Suppressor macrophage treated with lipopolysaccharide for 1 hour (primary cell): ENCODE data around the gene UBE2S.
"Not testable (repeated sequence)": the region's sequence is repeated elsewhere in the genome, so short reads cannot be mapped to it uniquely, and the experiment has no call there.

Experiments
- DNase-seq, 3 donors: peaks; one replicate each; pipeline ENCODE4 v3.0.0-alpha.2; 2020 to 2022

Gene UBE2S

DNA sequence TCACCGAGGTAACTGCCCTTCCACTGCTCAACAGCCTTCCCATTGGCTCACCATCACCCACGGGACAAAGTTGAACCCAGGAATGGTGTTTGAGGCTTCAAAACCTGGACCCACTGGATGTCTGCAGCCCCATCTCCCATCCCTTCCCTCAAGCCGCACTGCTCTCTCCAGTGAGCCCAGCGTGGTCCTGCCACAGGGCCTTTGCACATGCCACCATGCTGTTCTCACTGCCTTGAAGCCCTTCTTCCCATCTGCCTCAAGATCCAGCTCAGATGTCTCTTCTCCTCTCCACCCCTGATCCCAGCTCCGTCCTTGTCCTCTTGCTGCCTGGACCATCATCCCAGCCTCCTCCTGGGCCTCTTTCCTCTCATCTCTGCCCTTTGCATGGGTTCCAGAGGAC, 31.5 kb upstream of the UBE2S start:
- DNase-seq, result no peak

DNA sequence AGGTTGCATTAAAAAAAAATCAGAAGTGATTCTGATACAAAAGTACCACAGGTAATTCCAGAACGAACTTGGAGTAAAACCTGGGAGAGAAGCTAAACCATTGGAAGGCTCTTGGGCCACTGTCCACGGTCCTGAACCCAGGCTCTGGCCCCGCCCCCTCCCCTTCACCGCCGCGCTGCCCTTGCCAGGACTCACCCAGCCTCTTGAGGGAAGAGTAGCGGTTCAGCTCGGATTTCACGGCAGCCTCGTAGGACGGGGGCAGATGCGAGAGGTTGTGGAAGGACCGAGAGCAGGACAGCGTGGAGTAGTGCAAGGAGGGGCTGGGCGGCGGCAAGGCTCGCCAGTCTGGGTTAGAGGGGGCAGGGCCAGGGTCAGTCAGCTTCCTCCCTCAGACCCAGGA, 29.8 kb upstream of the UBE2S start:
- peak; percentile 54 to 81 (median 67) for DNase-seq

DNA sequence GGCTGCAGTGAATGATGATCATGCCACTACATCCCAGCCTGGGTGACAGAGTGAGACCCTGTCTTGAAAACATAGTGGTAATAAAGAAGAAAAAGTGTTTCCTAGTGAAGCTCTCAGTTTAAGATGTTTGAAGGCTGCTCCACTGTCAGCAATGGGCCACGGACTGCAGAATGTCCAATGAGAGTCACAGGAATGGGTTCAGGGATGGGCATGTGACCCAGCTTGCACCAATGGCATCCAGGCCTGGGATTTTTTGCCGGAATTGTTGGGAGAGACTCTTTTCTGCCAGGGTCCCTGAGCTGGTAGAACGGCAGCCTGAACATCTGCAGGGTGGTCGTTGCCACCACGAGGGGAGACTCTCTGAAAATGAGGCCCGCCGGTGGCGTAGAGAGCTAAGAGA, 29.3 kb upstream of the UBE2S start:
- no peak for DNase-seq

- DNase-seq, result no peak
Observed at GRCh38 chr19:55435020-55435419, 27.4 kb upstream of the UBE2S start.

DNA sequence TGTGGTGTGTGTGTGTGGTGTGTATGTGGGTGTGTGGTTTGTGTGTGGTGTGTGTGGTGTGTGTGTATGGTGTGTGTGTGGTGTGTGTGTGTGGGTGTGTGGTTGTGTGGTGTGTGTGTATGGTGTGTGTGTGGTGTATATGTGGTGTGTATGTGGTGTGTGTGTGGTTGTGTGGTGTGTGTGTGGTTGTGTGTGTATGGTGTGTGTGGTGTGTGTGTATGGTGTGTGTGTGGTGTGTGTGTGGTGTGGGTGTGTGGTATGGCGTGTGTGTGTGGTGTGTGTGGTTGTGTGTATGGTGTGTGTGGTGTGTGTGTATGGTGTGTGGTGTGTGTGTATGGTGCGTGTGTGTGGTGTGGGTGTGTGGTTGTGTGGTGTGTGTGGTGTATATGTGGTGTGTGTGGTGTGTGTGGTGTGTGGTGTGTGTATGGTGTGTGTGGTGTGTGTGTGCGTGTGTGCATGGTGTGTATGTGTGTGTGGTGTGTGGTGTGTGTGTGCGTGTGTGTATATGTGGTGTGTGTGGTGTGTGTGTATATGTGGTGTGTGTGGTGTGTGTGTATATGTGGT, 26.9 kb upstream of the UBE2S start:
- DNase-seq, result no peak

GRCh38 chr19:55433292-55433691, 25.7 kb upstream of the UBE2S start:
- DNase-seq, result no peak

DNA sequence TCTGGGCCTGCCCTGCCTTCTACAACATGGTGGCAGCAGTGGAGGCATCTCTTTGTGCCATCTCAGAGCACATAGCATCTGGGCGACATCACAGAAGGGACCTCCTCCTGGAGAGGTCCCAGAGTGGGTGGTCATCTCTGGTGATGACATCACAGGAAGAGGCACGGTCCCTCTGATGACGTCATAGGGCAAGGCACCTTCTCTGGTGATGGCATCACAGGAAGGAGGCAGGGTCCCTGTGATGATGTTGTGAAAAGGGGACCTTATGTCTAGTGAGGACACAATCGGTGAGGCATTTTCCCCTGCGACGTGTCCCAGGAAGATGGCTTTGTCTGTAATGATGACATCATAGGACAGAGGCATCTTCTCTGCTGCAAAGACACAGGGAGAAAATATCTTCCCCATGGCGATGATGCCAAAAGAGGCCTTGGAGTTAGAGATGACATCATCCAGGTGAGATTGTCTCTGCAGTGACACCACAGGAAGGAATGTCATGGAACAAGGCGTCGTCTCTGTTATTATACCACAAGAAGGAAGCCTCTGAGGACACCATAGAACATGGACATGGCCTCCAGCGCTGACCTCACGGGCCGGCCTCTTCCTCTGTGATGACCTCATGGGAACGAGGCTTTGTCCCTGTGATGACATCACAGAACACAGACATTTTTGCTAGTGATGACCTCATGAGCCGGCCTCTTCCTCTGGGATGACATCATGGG, 24.8 kb upstream of the UBE2S start:
- DNase-seq, result peak in 2 of 3 donors; percentile 29 to 36

- peak; percentile 16 to 57 (median 29) for DNase-seq
Observed at GRCh38 chr19:55431183-55431582, 23.6 kb upstream of the UBE2S start.

GRCh38 chr19:55426042-55426441, 18.5 kb upstream of the UBE2S start:
- no peak for DNase-seq

- DNase-seq, result no peak
Observed at GRCh38 chr19:55424518-55424917, 16.9 kb upstream of the UBE2S start.

DNA sequence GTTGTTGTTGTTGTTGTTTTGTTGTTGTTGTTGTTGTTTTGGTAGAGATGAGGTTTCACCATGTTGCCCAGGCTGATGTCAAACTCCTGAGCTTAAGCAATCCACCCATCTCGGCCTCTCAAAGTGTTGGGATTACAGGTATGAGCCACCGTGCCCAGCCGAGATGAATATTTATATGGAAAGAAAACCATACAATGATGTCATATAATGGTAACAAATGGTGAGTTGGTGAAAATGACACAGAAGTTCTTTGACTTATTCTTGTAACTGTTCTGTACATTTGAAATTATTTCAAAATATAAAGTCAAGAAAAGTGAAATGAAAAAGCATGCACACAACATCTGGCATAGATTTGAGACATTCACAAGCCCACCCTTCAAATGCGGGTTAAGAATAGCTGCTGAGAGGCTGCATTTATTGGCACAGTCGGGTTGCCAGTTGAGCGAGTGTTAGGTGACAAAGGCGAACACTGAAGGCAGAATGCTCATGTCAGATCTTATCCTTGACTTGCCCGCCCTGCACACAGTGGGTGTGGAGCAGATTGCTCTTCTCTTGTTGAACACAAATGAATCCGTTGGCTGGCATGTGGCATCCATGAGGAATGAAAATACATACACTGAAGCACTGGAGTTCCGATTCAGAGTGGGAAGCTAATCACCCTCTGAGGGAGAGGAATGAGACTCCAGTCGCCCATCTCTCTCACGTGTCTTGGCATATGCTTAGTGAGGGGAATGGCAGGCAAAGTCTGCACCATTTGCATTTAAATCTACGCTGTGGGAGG, 15.8 kb upstream of the UBE2S start:
- no peak for DNase-seq

- DNase-seq, result not testable (repeated sequence)
Observed at GRCh38 chr19:55421281-55421680, 13.7 kb upstream of the UBE2S start.

DNA sequence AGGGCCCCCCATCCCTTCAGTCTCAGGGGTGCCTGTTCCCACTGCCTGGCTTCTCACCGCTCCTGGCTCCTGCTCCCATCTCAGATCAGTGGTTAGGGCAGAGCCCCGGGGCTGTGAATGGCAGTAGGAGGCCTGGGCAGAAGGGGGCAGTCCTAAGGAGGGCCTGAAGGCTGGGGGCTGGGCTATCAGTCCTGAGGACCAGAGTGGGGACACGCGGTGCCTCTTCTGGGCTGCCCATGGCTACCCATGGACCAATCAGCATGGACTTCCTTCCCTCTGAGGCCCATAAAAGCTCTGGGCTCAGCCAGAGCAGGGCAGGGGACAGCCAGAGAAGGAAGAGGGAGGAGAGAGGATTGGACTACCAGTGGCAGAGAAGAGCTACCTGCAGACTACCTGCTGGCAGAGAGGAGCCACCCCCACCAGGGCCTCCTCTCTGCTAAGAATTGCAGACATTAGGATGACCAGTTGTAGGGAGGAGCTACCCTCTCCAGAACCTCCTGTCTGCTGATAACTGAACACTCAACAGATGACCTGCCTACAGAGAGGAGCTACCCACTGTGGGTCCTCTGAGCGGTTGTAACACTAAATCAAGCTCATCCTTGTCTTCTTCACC, 12.1 kb upstream of the UBE2S start:
- no peak for DNase-seq

DNA sequence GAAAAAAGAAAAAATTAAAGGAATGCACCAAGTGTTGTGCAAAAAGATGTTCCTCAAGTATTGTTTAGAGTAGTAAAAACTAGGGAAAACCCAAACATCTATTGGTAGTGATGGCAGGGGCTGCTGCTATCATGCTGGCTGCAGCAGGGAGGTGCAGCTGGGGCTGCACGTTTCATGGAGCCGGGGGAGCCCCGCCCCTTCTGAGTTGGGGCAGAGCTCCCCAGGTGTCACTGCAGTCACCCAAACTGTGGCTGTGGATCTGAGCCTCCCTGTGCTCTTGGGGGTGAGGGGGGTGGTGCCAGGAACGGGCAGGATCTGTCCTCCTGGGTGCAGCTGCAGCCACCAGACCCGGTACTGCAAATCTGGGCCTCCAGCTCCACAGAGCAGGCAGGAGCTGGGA, 11.5 kb upstream of the UBE2S start:
- DNase-seq, result no peak

GRCh38 chr19:55418185-55418584, 10.6 kb upstream of the UBE2S start:
- peak; percentile 77 to 83 (median 81) for DNase-seq

- DNase-seq, result no peak
Observed at GRCh38 chr19:55410168-55410567, 2.6 kb upstream of the UBE2S start.

GRCh38 chr19:55409179-55409578, 1.6 kb upstream of the UBE2S start:
- not testable (repeated sequence) for DNase-seq

GRCh38 chr19:55408533-55408872, 915 bp upstream of the UBE2S start:
- no peak for DNase-seq

GRCh38 chr19:55407800-55408532, 378 bp upstream of the UBE2S start:
- DNase-seq, result peak; percentile 99 to 100 (median 100)

GRCh38 chr19:55406826-55407549, 600 bp downstream of the UBE2S start:
- DNase-seq, result peak; percentile 49 to 77 (median 59)

GRCh38 chr19:55406091-55406825, 1.3 kb downstream of the UBE2S start:
- DNase-seq, result no peak

- no peak for DNase-seq
Observed at GRCh38 chr19:55405638-55406037, 1.9 kb downstream of the UBE2S start.
